GM20431 (cell line): ENCODE results near the gene ASTN2.

Experiments used
- in situ Hi-C: fragments of 300-500 bp; cut with MseI, MboI; formaldehyde crosslinking; loops from one replicate; pipeline ENCODE4 v1.15.0; 2020; ENCODE audit warnings: low sequenced_read_pairs; ENCODE audit not compliant: unreplicated experiment

ASTN2 gene

DNA sequence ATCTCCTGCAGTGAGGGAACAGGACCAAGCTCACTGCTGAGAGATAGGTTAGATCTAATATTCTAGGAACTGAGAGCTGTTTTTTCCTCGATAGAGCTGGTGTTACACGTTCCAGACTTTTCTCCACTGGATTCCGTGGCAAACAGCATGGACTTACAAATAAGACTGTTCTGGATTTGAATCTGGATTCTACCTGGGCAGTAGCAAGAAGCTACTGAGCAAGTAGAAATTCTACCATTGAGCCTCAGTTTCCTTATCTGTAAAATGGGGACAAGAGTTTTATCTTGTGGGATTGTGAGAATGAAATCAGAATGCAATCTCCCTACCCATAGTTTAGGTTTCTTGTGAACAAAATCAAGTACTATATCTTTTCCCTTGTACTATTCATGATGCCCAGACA lies 966.4 kb downstream of the ASTN2 start:
- in situ Hi-C loops = no loop called here

DNA sequence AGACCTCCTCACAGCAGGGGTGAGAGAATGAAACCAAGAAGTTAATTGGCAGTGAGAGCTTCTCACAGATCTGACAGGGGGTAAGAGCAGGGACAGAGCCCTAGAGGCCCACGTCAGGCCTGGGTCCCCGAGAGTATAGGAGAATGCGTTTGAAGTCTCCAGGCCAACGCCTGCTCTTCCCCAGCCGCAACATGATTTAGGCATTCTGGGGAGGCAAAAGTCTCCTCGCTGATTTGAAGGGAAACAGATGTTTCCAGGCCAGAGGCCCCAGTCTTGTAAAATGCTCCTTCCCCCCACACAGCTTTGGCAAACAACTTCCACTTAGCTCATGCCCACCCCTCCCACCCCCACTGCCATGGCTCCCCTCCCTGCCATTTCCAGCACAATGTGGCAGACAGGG lies 966.9 kb downstream of the ASTN2 start:
- in situ Hi-C loops = no loop called here

DNA sequence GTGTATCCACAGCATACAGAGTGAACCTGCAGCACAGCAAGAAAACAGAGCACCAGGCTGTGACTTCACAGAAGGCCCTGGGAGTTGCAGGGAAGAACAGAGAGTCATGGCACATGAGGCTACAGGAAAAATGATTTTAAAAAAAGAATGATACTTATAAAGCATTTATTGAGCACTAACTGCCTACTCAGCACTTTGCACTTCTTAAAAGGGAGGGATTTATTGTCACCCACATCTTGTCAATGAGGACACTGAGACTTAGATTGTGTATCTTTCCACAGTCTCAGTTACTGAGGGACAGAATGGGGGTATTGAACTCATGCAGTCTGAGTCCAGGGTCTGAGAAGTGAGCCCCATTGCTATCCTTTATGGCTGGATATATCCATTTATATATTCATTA lies 972.3 kb downstream of the ASTN2 start:
- in situ Hi-C loops = no loop called here

DNA sequence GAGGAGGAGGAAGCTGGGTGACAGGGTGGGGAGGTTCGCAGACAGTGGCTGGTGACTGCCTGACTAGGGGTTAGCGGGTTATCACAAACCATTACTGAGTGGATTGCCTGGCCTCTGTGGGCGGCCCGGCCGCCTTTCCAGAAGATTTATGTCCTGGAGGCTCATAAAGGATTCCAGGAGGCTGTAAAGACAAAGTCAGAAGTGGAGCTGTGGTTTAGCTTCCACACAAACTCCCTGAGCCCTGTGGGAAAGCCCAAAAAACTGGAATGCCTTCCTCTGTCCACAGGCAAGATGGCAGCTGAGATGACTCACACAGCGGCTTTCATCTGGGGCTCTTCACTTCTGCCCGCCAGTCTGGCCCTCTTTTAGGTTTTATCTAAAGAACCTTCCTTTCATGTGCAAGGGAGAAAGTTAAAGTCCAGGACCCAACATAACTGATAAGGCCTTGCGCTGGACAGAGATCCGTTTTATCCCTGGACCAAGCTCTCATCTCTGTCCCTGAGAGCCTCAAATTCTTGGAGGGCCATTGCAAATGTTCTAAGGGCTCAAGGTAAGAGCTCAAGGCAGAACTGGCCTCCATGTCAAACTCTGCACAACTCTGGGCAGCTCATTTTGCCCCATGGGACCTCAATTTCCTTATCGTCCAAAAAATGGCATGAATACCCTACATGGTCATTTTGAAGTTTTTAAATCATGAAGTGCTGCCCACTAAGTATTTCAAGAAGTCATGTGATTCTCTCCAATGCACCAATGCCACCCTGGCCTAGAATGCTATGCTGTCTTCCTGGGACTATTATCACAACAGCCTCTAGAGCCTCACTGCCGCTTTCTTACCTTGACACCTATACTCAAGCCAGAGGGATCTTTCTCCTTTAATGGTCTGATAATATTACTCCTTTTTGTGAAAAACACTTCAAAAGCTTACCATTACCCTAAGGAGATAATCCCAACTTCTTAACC lies 977.2 kb downstream of the ASTN2 start:
- in situ Hi-C loops = no loop called here

GRCh38 chr9:116436121-116436520 lies 978.7 kb downstream of the ASTN2 start:
- in situ Hi-C loops = no loop called here

GRCh38 chr9:116435706-116436105 lies 979.2 kb downstream of the ASTN2 start:
- in situ Hi-C loops = no loop called here

DNA sequence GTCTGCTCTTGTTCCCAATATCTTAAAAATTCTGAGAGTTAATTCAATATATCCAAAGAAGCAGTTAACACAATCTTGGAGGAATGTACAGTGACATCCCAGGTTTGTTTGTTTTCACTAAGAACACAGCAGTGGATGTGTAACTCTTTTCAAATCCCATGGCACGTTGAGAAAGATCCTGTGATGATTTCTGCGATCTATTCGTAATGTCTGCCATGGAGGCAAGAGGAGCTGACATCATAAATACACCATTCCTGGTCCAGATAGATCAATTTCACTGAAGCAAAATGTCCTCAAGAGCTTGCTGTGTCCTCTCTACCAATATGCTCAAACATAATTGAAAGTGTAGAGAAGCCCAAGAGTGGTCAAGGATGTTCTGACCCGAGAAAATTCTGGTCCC lies 980.5 kb downstream of the ASTN2 start:
- in situ Hi-C loops = no loop called here

- in situ Hi-C loops = no loop called here
These were observed 982.8 kb downstream of the ASTN2 start for GRCh38 chr9:116432051-116432450.

DNA sequence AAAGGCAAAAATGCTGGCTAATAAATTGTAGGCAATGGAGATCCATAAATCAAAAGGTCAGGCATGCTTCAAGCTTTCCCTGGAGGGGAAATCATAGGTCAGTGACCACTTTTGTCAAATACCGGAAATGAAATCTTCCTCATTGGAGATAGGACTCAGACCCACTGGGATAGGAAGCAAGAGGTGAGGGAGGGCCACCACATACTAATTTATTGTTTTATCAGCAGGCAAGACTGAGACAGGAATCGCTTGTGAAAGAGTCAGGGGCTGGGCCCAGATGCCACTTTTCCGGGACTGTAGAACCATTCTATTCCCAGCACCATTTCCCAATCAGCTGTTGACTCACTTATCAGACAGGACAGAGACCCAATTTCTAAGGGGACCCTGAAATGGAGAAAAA lies 984.0 kb downstream of the ASTN2 start:
- in situ Hi-C loops = no loop called here

DNA sequence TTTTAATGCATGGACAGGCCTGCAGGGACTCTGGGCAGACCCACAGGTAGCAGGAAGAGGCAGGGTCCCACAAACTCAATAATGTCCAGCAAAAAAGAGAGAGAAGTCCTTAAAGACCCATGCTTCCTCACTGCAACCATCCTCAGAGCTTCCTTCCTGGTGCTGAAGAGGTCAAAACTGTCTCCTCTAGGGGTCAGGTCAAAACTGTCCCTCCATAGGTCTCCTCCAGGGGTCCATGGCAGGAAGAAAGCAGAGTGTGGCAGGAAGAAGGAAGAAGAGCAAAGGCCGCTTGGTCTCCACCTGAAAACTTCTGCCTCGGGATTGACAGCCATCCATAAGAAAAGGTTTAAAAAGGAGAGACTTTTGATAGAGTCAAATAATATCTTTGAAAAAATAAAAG lies 989.6 kb downstream of the ASTN2 start:
- in situ Hi-C loops = no loop called here

GRCh38 chr9:116423149-116423548 lies 991.7 kb downstream of the ASTN2 start:
- in situ Hi-C loops = no loop called here

GRCh38 chr9:116422119-116422979 lies 992.5 kb downstream of the ASTN2 start:
- in situ Hi-C loops = no loop called here

DNA sequence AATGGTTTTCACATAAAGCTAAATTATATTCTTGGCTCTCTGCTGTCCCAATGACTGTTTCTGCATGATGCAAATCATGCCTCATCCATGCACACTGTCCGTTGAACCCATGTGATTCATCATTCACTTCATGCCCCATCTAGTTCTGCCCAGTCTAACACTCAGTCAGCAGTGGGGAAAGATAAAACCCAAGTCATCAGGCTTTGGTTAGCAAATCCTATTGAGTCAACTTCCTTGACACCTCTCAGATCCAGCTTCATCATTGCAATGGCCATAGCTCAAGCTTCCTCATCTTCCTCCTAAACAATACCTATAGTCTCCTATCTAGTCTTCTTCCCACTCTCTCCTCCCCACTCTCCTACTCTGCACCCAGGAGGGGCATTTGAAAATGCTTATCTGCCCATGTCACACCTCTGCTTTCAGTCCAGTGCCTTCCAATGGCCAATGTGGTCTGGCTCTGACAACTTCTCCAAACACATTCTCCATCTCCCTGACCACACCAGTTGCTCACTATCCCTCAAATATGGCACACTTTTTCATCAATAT lies 993.8 kb downstream of the ASTN2 start:
- in situ Hi-C loops = no loop called here

DNA sequence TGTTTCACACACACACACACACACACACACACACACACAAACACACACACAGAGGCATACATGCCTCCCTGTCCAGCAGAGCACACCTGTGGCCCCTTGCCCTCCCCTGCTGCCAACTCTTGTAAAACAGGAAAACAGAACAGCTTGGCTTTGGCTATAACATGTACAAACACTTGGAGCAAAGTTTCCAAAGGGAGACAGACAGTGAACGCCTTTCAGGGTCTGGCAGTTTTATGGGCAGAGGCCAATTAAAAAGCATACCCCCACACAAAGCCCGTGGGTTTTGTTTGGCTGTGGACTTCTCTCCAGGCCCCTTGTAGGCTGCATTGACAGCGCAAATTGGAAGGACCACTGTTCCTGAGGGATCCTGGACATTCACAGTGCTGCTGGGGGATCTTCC lies 995.7 kb downstream of the ASTN2 start:
- in situ Hi-C loops = no loop called here

DNA sequence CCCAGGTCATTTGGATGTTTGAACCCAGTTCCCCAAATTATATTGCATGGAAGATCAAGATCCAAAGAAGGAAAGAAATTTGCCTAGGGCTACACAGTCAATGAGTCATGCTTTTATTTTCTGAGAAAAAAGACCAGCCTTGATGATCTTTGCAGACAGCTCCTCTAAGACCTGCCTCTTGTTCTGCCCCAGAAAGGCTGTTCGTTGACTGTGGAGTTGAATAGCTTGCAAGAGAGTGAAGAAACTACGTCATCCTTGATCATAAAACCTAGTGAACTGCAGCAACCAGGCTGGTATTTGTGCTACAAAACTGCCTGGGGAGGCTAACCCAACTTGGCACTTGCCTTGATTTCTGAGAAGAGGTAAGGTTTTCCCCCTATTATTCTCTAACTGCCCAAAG lies 997.4 kb downstream of the ASTN2 start:
- in situ Hi-C loops = no loop called here

DNA sequence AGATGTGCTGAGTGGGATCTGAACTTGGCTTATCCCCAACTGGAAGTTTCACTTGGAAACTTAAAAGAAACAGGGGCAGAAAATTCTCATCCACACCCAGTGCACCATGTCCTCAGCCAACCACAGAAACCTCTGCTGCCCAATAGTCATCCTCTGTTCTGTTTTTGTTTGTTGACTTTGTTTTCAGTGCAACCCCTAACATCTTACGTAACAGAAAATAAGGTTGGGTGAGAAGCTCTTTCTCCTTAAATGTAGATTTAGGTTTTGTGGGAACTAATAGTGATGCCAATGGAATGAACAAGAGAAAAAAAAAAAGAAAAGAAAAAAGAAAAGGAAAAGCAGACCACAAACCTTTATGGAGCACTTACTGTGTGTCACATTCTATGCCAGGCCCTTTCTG lies 998.4 kb downstream of the ASTN2 start:
- in situ Hi-C loops = no loop called here

GRCh38 chr9:116414374-116414773 lies 1000.5 kb downstream of the ASTN2 start:
- in situ Hi-C loops = no loop called here

DNA sequence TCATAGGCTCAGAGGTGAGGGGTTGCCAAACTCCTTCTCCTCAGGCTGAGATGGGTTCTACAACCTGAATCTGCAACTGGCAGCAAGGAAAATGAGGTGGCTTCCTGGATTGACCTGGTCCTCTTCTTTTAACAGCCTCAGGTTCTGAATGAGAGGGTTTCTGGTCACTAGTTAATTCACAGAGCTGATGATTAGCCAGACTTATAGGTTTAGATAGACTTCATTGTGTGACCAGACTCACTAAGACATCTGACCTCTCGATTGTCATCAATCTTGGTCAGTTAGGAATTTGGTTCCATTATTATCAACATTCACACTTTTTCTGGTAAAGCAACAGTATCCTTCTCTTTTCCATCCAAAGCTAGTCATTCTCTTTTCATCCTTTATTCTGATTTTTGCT lies 1003.4 kb downstream of the ASTN2 start:
- in situ Hi-C loops = no loop called here

- in situ Hi-C loops = no loop called here
These were observed 1005.2 kb downstream of the ASTN2 start for GRCh38 chr9:116409638-116410037.

GRCh38 chr9:116409129-116409528 lies 1005.7 kb downstream of the ASTN2 start:
- in situ Hi-C loops = no loop called here

GRCh38 chr9:116406469-116406868 lies 1008.4 kb downstream of the ASTN2 start:
- in situ Hi-C loops = no loop called here
